ENCODE measurements around the gene MYO3B. TPM values are rescaled to one million over a fixed set of nuclear protein-coding genes. Genes with fewer than 3 reads are reported as not detected.
"Not testable (repeated sequence)": the region's sequence is repeated elsewhere in the genome, so short reads cannot be mapped to it uniquely, and the experiment has no call there.

The MYO3B gene
- total and polyA plus RNA-seq, 11 donors, result 0.09 to 0.19 (median 0.10) TPM; not detected in 8

DNA sequence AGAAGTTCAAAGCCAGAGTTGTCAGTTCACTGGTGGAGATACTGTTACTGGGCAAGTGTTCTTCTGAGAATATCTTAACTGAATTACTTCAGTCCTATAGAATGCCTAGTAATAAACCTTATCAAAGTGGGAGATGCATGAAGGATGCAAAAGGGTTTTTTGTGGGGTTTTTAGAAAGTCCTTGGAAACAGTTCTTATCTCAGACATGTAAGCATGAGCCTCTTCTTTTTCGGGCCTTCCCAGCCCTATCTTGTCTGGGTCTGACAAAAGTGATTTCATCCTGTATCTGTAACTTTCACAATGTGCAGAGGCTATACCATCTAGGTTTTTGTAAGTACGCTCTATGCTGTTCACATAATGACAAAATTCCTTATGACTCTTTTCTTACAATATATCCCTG lies 255.5 kb downstream of the MYO3B start:
- TF ChIP-seq, protein P1, sequence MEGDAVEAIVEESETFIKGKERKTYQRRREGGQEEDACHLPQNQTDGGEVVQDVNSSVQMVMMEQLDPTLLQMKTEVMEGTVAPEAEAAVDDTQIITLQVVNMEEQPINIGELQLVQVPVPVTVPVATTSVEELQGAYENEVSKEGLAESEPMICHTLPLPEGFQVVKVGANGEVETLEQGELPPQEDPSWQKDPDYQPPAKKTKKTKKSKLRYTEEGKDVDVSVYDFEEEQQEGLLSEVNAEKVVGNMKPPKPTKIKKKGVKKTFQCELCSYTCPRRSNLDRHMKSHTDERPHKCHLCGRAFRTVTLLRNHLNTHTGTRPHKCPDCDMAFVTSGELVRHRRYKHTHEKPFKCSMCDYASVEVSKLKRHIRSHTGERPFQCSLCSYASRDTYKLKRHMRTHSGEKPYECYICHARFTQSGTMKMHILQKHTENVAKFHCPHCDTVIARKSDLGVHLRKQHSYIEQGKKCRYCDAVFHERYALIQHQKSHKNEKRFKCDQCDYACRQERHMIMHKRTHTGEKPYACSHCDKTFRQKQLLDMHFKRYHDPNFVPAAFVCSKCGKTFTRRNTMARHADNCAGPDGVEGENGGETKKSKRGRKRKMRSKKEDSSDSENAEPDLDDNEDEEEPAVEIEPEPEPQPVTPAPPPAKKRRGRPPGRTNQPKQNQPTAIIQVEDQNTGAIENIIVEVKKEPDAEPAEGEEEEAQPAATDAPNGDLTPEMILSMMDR (IDR thresholded peaks at IDR 0.05), result no peak
- no peak for TF ChIP-seq POLR2A (IDR thresholded peaks at IDR 0.05)
- Histone ChIP-seq H3K36me3 (no peaks in the 10 kb centered on the region), H3K4me1 (no peaks in the 10 kb centered on the region), H3K27ac (no peak overlapping the region), H3K4me3 (no peak overlapping the region), H3K27me3 (peaks cover 0 to 17% (median 0%) of the 10 kb centered on the region in 9 donors), H3K9me3 (no peaks in the 10 kb centered on the region)
- DNase-seq (no peak), ATAC-seq (no peak)
- WGBS, 4 donors, result 62 to 72% (median 68%) methylated on average over 2 of the region's 2 CpGs
- intact Hi-C loops (cut with DNase I), result no loop called here

DNA sequence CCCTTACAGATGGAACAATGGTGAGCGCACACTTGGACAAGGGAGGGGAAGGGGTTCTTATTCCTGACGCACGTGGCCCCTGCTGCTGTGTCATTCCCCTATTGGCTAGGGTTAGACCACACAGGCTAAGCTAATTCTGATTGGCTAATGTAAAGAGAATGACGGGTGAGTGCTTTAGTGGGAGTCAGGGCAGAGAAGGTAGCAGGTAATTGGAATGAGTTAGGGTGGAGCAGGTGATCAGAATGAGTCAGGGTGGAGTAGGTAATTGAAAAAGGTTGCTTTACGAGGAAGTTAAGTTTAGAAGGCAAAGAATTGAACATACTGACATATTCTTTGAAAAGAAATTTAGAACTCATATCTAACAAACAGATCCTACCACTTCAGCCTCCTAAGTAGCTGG lies 256.4 kb downstream of the MYO3B start:
- intact Hi-C loops (cut with DNase I); H3K36me3 ChIP-seq; H3K27ac ChIP-seq; ATAC-seq; H3K4me1 ChIP-seq; H3K9me3 ChIP-seq; DNase-seq; H3K4me3 ChIP-seq: not testable (repeated sequence)
- WGBS, 4 donors, result 88 to 90% (median 89%) methylated on average over 5 of the region's 5 CpGs
- H3K27me3 ChIP-seq, result peaks cover 0 to 12% (median 0%) of the 10 kb centered on the region in 9 donors

DNA sequence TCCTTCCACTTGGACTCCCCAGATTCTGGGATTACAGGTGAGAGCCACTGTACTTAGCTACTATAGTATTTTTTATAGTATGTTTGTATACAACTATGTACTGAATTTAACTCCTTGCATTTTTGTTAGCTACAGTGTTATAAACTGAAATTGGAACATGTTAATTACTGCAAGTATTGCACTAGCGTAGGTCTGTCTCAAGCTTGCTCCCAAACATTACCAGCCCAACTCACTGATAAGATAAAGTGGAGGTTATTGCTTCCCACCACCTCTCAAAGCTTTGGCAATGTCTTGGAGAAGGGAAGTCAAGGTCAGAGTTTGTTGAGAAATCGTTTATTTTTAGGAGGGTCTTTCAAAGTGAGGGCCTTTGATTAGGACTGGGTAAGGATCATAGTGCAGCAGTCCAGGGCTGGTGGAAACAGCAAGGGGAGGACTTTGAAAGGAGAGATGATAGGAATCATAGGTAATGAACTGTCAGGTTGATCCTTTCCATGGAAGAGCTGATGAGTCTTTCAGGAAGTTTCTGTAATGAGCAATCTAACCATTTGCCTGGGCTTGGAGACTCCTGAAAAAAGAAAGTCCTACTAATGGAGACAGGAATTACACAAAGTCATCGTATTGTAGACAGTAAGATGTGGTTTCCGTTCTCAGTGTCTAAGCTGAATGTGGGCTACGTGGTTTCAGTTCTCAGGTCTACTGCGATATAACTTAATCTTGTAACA lies 257.1 kb downstream of the MYO3B start:
- no peak for ATAC-seq

DNA sequence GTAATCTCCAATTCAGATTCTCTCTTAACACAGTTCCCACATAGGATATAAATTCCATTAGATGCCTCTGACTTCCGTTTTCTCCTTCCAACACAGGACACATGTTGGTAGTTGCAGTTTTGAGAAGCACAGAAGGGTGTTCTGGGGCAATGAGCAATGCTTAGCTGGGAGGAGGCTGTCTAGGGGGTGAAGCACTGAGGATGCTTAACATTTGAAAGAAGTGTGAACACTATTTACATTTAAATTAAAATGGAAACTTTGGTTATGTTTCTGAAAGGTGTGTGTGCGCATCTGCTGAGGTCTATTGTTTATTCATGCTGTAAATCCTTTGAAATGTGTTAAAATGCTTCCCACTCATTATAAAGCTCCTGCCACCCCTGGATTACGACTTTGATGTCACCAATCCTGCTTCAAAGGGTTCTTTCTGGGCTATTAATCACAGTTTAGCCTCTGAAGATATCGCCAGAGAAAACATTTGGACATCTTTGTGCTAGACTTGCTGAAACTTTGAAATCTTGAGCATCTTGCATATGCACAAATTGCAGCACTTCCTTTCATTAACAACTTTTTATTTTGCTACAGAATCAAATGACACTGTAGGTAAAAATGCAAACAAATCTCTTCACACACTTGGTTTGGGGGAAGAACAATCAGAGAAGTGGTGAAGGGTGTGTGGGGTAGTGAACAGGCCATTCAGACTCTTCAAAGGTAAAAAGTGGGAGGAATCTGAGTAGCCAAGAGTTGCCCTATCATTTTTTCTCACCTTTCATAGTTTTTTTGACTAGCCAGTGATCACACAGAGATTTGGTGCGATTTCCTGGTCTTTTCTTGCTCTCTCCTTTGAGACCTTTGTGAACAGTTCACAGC lies 258.4 kb downstream of the MYO3B start:
- ATAC-seq, result no peak
- Histone ChIP-seq H3K4me1 (no peaks in the 10 kb centered on the region), H3K27me3 (peaks cover 0 to 12% (median 0%) of the 10 kb centered on the region in 9 donors), H3K36me3 (no peaks in the 10 kb centered on the region), H3K4me3 (no peak overlapping the region), H3K27ac (no peak overlapping the region), H3K9me3 (no peaks in the 10 kb centered on the region)
- TF ChIP-seq POLR2A (IDR thresholded peaks at IDR 0.05), result no peak
- TF ChIP-seq, protein P1 (IDR thresholded peaks at IDR 0.05), result no peak
- 34 to 49% (median 42%) methylated on average over 5 of the region's 5 CpGs for WGBS, 4 donors
- intact Hi-C loops (cut with DNase I), result no loop called here
- no peak for DNase-seq

More for the DNA sequence above, 257.1 kb downstream of the MYO3B start:
- intact Hi-C loops (cut with DNase I), result no loop called here
- no peaks in the 10 kb centered on the region for H3K4me1 ChIP-seq
- H3K36me3 ChIP-seq, result no peaks in the 10 kb centered on the region
- TF ChIP-seq, protein P1 (IDR thresholded peaks at IDR 0.05), result no peak
- TF ChIP-seq POLR2A (IDR thresholded peaks at IDR 0.05), result no peak
- no peak overlapping the region for H3K4me3 ChIP-seq
- no peak for DNase-seq
- no peak overlapping the region for H3K27ac ChIP-seq
- peaks cover 0 to 12% (median 0%) of the 10 kb centered on the region in 9 donors for H3K27me3 ChIP-seq
- 62 to 65% (median 64%) methylated on average over 6 of the region's 6 CpGs for WGBS, 4 donors
- H3K9me3 ChIP-seq, result no peaks in the 10 kb centered on the region
